ENCODE measurements around the gene HOXB4.
A peak's percentile ranks its signal among the peaks of the same experiment; 100 is the strongest.

Gene HOXB4

DNA sequence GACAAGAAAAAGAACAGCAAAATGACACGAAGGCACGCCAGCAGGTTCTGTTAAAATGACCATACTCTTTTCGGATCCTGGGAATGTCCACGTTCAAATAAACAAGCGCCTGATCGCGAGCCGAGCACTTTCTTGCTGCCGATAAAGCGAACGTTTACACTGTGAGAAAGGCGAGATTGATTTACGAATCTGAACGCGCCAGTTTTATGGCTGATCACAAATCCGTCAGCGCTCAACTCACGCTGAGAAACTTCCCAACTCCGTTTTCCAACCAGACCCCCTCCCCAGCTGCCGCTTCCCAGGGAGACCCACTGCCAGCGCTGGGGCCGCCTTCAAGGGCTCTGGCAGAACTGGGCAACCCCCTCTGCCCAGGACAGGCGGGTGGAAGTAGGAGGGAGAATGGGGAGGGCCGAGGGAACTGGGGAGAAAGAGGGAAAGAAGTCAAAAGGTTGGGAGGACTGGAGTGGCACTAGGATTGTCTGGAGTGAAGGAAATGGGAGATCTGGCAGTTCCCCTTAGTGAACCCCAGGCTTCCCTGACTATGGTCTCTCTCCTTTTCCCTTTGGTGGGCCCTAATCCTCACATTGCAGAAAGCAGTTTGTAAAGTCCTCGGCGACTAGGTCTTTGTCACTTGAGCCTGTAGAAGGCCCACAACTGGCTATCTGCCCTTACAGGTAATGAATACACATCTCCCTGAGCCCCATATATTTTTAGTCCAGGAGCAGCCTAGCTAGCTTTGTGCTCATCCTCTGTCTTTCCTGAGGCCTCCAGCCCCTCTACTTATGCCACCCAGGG is 6.9 kb downstream of the HOXB4 start:
- no peak for TF ChIP-seq CTCF (IDR thresholded peaks at IDR 0.05; ENCODE audit: low read depth, low read length)
- H3K4me3 ChIP-seq (ENCODE audit: low read depth, low read length): peak overlapping the region; percentile 79

DNA sequence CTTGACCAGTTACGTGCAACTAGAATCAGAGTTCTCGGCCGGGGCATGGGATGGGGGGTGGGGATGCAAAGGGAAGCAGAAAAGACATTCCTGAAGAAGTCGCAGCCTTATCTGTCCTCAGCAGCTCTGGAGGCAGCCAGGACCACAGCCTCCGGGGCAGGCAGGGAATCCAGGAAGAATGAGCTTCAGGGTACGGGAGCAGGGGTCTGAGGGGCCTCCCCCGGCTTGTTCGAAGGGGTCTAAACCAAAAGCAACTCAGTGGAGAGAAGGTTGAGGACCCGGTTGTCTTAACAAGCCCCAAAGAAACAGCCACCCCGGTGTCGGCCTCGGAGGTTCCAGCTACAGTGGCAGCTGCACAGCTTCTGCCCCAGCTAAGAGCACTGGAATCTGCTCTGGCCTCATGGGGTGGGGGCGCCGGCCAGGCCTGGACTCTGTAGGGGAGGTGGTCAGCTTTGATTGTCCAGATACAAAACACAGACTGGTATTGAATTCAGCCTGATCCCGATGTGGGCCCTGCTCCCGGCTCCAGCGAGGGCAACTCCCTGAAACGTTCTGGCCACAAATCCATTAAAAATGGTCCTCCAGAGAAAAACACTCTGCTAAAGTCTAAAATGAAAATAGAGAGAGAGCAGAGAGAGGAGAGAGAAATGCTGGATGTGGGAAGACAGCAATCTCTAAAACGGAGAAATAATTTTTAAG is 7.7 kb downstream of the HOXB4 start:
- peak overlapping the region; percentile 79 for H3K4me3 ChIP-seq (ENCODE audit: low read depth, low read length)
- no peak for TF ChIP-seq CTCF (IDR thresholded peaks at IDR 0.05; ENCODE audit: low read depth, low read length)

- TF ChIP-seq CTCF (IDR thresholded peaks at IDR 0.05; ENCODE audit: low read depth, low read length): no peak
- H3K4me3 ChIP-seq (ENCODE audit: low read depth, low read length): peak overlapping the region; percentile 79
These were observed 8.4 kb downstream of the HOXB4 start for GRCh38 chr17:48569674-48570324.

DNA sequence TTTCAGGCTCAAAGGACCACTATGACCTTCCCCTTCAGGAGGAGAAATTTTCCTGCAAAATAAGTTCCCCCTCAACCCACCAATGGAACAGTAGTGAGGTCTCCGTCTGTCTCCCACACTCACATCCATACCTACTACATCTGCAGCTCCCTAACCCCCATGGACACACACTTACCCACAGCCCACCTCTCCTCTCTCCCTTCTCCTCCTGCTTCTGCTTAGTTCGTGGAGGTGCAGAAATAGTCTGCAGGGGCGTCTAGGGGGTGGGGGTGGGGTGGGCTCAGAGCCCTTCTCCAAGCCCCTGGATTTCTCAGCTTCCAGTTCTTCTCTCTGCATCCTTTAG is 8.9 kb downstream of the HOXB4 start:
- peak overlapping the region; percentile 79 for H3K4me3 ChIP-seq (ENCODE audit: low read depth, low read length)
- TF ChIP-seq CTCF (IDR thresholded peaks at IDR 0.05; ENCODE audit: low read depth, low read length): no peak

DNA sequence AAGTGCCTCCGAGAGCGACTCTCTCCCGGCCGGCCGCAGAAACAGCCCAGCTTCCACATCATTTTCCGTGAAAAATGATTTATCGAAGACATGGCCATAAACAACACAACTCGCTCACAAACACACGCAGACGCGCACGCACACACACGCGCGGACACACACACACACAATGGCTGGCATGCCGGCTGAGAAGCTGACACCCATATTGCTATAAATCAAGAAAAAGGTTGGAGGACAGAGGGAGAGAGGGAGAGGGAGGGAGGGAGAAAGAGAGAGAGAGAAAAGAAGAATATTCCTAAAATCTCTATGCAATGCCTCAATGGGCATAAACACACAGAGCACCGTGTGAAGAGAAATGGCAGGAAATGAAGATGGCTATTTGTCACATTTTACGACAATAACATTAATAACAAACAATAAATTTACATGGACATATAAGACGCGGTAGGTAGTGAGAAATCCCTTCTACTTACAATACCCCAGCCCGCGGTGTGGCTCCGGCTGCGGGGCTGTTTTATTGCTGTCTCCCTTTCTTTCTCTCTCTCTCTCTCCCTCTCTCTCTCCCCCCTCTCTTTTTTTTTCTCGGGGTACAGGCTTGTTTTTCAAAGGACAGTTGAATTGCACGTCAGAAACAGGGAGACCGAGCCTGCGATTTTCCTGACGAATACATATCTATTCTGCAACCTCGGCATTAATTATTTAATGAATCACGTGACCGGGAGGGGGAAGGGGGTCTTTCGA is 9.5 kb downstream of the HOXB4 start:
- H3K4me3 ChIP-seq (ENCODE audit: low read depth, low read length): peak overlapping the region; percentile 79
- TF ChIP-seq CTCF (IDR thresholded peaks at IDR 0.05; ENCODE audit: low read depth, low read length): no peak

DNA sequence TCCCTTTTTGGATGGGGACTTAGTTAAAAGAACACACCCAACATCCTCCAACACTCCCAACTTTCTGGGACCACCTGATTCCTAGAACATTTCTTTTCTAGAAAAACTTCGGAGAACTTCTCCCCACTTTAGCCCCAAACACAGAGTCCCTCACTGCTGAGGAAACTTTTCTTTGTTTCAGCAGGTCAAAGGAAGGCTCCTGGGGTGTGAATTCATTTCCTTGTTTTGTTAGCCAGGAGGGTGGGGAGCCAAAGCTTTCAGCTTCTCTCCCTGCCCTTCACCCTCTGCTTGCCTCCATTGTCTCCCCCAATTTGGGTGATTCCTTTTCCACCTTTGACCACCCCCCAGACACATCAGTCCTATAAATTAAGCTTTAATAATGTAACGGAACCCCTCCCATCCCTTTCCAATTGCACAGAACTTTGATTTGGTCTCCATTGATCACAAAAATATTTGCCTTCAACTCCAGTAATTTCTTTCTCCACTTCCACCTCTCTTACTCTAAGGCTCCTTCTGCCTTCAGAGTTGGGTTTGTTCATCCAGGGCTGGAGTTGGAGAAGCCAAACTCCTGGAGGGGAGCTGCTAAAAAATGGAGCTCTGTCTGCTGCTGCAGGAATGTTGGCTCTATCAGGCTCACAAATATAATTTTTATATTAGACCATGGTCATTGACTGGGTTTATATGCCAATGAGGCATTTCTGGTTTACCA is 10.3 kb downstream of the HOXB4 start:
- no peak for TF ChIP-seq CTCF (IDR thresholded peaks at IDR 0.05; ENCODE audit: low read depth, low read length)
- peak overlapping the region; percentile 79 for H3K4me3 ChIP-seq (ENCODE audit: low read depth, low read length)
